Kidney capillary endothelial cell (primary cell): ENCODE measurements around the gene CNIH2.
"Not testable (repeated sequence)": the region's sequence is repeated elsewhere in the genome, so short reads cannot be mapped to it uniquely, and the experiment has no call there.

ENCODE experiments used
- DNase-seq: peaks from one replicate; pipeline ENCODE4 v3.0.0-alpha.2; 2018; ENCODE audit warnings: low spot score

Gene CNIH2

GRCh38 chr11:66277064-66277463 lies 911 bp upstream of the CNIH2 start:
- DNase-seq = not testable (repeated sequence)

DNA sequence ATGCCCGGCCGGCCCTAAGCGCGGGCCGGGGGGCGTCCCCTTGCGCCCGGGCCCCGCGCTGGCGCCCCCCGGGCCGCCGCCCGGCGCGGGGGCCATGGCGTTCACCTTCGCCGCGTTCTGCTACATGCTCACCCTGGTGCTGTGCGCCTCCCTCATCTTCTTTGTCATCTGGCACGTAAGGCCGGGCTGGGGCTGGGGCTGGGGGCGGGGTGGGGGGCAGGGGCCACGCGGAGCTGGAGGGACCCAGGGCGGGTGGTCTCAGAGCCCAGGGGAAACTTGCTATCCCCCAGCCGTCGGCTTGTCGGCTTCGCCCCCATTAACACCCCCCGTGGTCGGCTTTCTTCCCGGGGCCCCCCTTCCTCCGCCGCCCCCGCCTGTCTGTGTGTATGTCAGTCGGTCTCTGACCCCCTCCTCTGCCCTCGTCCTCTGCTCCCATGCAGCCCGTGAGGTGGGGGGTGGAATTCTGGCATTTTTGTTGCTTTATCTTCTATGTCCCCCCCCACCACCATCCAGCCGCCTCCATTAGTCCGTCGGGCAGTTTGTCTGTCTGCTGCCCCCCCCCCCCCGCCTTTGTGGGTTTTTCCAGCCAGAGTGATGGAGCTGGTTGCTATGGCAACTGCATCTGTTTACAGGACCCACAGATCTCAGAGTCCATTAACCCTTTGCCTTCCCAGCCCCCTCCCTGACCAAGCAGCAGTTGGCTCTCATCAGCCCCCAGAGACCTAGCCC lies 552 bp downstream of the CNIH2 start:
- DNase-seq = no peak

DNA sequence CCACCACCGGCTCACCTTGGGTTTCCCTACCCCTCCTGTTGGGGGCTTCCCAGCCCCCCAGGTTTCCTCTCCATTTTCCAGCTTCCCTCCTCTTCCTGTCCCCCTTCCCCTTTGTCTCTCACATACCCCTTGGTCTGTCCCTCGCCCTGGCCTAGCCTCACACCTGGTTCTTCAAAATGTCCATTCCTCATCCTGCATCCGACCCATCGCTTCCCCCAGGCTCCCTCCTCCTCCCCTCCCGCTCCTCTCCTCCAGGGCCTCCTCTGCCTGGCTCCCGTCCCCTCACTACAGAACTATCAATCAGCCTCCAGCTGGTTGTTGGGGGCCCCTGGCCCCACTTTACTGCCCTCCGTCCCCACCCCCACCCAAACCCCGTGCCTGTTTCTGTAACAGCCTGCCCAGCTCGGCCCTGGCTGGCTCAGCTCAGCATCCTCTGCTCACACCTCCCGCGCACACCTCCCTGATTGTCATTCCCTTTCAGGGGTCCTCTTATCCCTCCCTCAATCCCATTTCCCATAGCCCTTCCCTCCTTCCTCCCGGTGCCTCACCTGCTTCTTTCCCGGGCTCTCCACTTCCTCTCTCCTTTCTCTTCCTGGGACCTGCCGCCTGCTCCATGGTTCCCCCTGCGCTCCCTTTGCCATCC lies 1.2 kb downstream of the CNIH2 start:
- DNase-seq = no peak

GRCh38 chr11:66280428-66280827 lies 2.5 kb downstream of the CNIH2 start:
- no peak for DNase-seq

- DNase-seq = no peak
Measured at GRCh38 chr11:66281001-66281400, 3.0 kb downstream of the CNIH2 start.

- no peak for DNase-seq
Measured at GRCh38 chr11:66281776-66282467, 3.9 kb downstream of the CNIH2 start.

GRCh38 chr11:66282468-66283455 lies 4.8 kb downstream of the CNIH2 start:
- peak; percentile 91 for DNase-seq

DNA sequence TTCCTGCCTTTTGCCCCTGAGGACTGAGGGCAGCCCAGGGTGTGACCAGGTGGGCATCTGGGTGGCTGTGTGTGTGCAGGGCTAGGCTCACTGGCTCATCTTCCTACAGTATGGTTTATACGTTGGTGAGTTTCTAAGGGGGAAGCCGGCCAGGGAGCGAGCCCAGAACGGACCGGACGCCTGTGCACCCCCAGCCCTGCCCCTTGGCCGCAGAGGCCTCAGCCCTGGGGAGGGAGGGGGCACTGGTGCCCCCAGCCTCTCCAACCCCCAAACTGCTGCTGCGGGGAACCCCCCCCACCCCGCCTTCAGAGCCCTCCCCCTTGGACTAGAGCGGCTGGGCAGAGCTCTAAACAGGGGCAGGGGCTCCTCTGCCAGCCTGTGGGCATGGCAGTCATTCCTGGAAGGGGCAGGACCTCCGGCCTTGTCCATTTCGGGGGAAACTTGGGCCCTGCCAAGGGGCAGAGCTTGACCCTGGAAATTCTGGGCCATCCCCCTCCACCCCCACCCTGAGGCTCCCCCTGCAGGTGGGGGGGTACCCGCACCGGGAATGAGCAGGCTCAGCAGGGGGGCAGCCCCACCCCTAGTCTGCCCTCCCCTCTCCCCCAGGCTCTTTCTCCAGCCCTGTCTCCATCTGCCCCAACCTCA lies 5.6 kb downstream of the CNIH2 start:
- no peak for DNase-seq

GRCh38 chr11:66284526-66285078 lies 6.6 kb downstream of the CNIH2 start:
- no peak for DNase-seq

DNA sequence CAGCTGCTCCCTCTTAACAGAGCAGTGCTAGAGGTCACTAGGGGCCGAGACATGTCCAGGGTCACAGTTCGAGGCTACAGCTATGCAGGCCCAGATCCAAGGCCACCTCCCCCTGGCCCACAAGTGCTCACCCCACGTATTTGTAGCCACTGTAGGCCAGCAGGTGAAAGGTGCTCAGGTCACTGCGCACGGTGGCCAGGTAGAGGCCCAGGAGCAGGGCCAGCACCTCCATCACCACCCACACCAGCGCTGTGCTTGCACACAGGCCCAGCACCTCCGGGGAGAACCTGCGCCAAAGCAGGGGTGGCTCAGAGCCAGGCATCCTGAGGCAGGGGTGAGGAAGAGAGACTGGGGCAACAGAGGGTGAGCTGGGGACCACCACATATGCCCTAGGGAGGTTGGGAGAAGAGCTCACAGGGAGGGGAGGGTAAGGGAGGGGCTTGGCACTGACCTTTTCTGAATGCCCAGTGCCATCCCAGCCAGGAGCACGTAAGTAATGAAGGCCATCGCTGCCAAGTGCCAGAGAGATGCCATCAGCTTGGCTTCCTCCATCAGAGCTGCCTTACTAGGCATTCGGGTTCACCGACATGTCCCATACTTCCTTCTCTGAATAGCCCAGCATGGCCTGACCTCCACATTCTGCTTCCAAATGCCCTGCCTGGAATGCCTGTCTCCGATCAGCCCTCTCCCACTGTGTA lies 7.4 kb downstream of the CNIH2 start:
- DNase-seq = no peak

- no peak for DNase-seq
Measured at GRCh38 chr11:66286699-66287098, 8.7 kb downstream of the CNIH2 start.

- DNase-seq = no peak
Measured at GRCh38 chr11:66287211-66287888, 9.4 kb downstream of the CNIH2 start.

- DNase-seq = no peak
Measured at GRCh38 chr11:66287889-66288670, 10.1 kb downstream of the CNIH2 start.

GRCh38 chr11:66288671-66289547 lies 10.9 kb downstream of the CNIH2 start, which contains the start of gene YIF1A:
Gene YIF1A (minus strand): TSS chr11:66289143. CDS start chr11:66288985, 158 bp downstream.
- peak; percentile 99 for DNase-seq

- DNase-seq = peak; percentile 66
Measured at GRCh38 chr11:66289548-66290329, 11.8 kb downstream of the CNIH2 start.

GRCh38 chr11:66290330-66290621 lies 12.3 kb downstream of the CNIH2 start:
- no peak for DNase-seq

GRCh38 chr11:66291303-66291705 lies 13.3 kb downstream of the CNIH2 start:
- no peak for DNase-seq
